Right lobe of liver (tissue), 6 donors: ENCODE measurements around the gene BCL11B. TPM values are rescaled to one million over a fixed set of nuclear protein-coding genes. Genes with fewer than 3 reads are reported as not detected.

Source experiments
- ATAC-seq, 4 donors: fragments of 200-7000 bp; cut with Tn5 transposase; one replicate each; pipeline ENCODE4 v1.9.1; 2020; ENCODE audit warnings: mild to moderate bottlenecking in 4 of 4, moderate library complexity in 4 of 4
- DNase-seq, 3 donors: peaks; one replicate each; pipeline ENCODE4 v3.0.0-alpha.2; 2020
- H3K27ac ChIP-seq, 3 donors: fragments of 200-600 bp; one replicate each; pipeline ENCODE4 v1.8.0; 2022
- H3K27me3 ChIP-seq, 2 donors: fragments of 200-600 bp; one replicate each; pipeline ENCODE4 v1.8.0; 2022
- H3K36me3 ChIP-seq, 4 donors: fragments of 200-600 bp; sonication (generic) in 1 of 4; one replicate each; pipeline versions ENCODE4 v1.5.1 to v1.8.0; 2017 to 2022; ENCODE audit warnings: control low read depth in 1 of 4
- H3K4me1 ChIP-seq, 4 donors: fragments of 200-600 bp; sonication (generic) in 1 of 4; one replicate each; pipeline versions ENCODE4 v1.5.1 to v1.8.0; 2017 to 2022; ENCODE audit warnings: control low read depth in 1 of 4
- H3K4me3 ChIP-seq, 3 donors: fragments of 200-600 bp; one replicate each; pipeline ENCODE4 v1.8.0; 2022
- H3K9me3 ChIP-seq, 4 donors: fragments of 200-600 bp; sonication (generic) in 1 of 4; one replicate each; pipeline versions ENCODE4 v1.5.1 to v1.8.0; 2017 to 2022; ENCODE audit warnings: control low read depth in 1 of 4
- CTCF ChIP-seq, 4 donors: fragments of 200-600 bp in 3 of 4; fragments of 450-650 bp in 1 of 4; IDR thresholded peaks; one replicate each; pipeline versions ENCODE4 v1.5.1 to v1.8.0; 2016 to 2022; ENCODE audit warnings: antibody characterized with exemption in 4 of 4, mild to moderate bottlenecking in 2 of 4
- POLR2A ChIP-seq: fragments of 450-650 bp; IDR thresholded peaks from one replicate; pipeline ENCODE4 v1.6.1; 2017; ENCODE audit warnings: antibody characterized with exemption, mild to moderate bottlenecking
- WGBS: methylation state at CpG from one replicate; pipeline ENCODE4 v1.1.6; 2018; ENCODE audit warnings: low coverage, low lambda C conversion rate; ENCODE audit not compliant: insufficient coverage; ENCODE audit errors: missing lambda C conversion rate; 5-methylcytosine and 5-hydroxymethylcytosine counted together
- intact Hi-C, 2 donors: fragments of 100-400 bp; cut with DNase I; formaldehyde crosslinking; loops; one replicate each; pipeline versions ENCODE4 v1.11.2 to v1.14.1; 2022
- total RNA-seq, 6 experiments: library from RNA; depleted of rRNA in 2 of 6; stranded (reverse); fragments of >200 nt in 2 of 6; fragmentation: NEBNext Ultra II Directional in 3 of 6; extraction: Animal tissue kit (Norgen Biotek cat#: 25700) in 3 of 6; gene quantifications; one replicate each; pipeline versions ENCODE4 v1.1.0 to v1.2.4, GENCODE V29; 2016 to 2023
- donor health status: DM: no; HTN: yes; CAD: no.
- donor health status: DM: no; HTN: no; CAD: no.
- donor health status: DM: no; HTN: no; CAD: no.
- donor health status: DM: no; HTN: yes; CAD: no.
- donor health status: DM: no; HTN: yes; CAD: no.

Gene BCL11B
- total RNA-seq, 6 experiments from 2014 or later, result 0.04 to 0.61 (median 0.24) TPM

GRCh38 chr14:99238216-99238615 lies 33.8 kb downstream of the BCL11B start:
- Histone ChIP-seq H3K4me1 (no peaks in the 10 kb centered on the region), H3K36me3 (no peaks in the 10 kb centered on the region), H3K4me3 (no peak overlapping the region), H3K9me3 (no peaks in the 10 kb centered on the region), H3K27me3 (no peaks in the 10 kb centered on the region), H3K27ac (no peak overlapping the region)
- no peak for ATAC-seq
- TF ChIP-seq POLR2A, result no peak
- no peak for TF ChIP-seq CTCF (IDR thresholded peaks at IDR 0.05)
- intact Hi-C loops, result no loop called here
- no peak for DNase-seq
- WGBS, result 59% methylated on average over 4 of the region's 6 CpGs

DNA sequence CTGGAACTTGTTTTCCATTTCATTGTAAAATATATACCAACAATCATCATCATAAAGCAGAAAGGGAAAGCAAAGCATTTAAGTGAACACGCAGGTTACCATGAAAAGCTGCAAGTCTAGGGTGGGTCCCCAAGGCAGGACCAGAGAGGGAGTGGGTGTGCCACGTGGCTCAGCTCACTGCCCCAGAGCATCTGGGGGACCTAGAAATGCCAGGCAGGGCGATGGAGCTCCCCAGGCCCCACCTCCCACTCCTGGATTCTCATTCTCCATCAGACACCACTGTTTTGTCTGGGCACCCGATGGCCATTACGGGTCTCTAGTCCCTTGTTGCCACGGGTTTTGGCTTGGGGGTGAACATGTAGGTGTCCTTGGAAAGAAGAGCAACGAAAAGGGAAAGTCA lies 34.7 kb downstream of the BCL11B start:
- WGBS, result 13% methylated on average over 4 of the region's 7 CpGs
- intact Hi-C loops, result no loop called here
- no peak for ATAC-seq
- Histone ChIP-seq H3K27me3 (no peaks in the 10 kb centered on the region), H3K36me3 (no peaks in the 10 kb centered on the region), H3K27ac (no peak overlapping the region), H3K9me3 (no peaks in the 10 kb centered on the region), H3K4me1 (no peaks in the 10 kb centered on the region), H3K4me3 (no peak overlapping the region)
- no peak for TF ChIP-seq CTCF (IDR thresholded peaks at IDR 0.05)
- TF ChIP-seq POLR2A, result no peak
- DNase-seq, result no peak

DNA sequence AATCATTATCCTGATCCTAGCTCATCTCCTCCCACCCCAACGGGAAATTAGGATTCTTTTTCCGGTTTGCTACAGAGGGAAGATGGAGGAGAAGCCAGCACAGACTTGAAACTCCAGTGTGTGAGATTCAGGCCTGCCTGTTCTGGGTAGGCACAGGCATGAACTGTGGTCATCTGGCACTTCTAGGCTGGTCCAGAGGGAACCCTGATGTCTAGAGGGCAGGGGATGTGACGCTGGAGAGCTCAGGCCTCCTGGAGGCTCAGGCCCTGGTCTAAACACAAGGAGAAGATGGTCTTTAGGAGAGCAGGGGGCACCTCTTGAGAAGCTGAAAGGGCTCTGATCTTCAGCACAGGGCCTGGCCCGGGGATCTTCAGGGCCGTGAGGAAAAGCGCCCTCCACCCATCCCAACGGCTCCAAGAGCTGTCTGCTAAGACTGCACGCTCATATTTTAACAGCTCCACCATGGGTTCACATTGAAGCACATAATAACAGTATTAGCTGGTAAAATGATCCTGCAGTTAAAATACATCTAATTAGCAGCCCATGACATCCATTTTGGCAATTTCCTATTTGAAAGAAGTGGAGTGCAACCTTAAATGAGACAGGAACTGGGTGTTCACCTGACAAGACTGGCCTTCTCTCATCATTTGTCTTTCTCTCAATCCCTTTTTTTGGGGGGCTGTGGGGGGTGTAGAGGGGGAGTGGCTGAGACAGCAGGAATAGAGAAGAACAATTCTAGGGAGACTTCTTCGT lies 35.4 kb downstream of the BCL11B start:
- WGBS, result 43% methylated on average over 4 of the region's 9 CpGs
- no peaks in the 10 kb centered on the region for H3K36me3 ChIP-seq
- no peaks in the 10 kb centered on the region for H3K27me3 ChIP-seq
- H3K27ac ChIP-seq, result no peak overlapping the region
- ATAC-seq (no peak), DNase-seq (no peak)
- no peaks in the 10 kb centered on the region for H3K9me3 ChIP-seq
- H3K4me3 ChIP-seq, result no peak overlapping the region
- no peak for TF ChIP-seq CTCF (IDR thresholded peaks at IDR 0.05)
- TF ChIP-seq POLR2A, result no peak
- H3K4me1 ChIP-seq, result no peaks in the 10 kb centered on the region
- intact Hi-C loops, result no loop called here

DNA sequence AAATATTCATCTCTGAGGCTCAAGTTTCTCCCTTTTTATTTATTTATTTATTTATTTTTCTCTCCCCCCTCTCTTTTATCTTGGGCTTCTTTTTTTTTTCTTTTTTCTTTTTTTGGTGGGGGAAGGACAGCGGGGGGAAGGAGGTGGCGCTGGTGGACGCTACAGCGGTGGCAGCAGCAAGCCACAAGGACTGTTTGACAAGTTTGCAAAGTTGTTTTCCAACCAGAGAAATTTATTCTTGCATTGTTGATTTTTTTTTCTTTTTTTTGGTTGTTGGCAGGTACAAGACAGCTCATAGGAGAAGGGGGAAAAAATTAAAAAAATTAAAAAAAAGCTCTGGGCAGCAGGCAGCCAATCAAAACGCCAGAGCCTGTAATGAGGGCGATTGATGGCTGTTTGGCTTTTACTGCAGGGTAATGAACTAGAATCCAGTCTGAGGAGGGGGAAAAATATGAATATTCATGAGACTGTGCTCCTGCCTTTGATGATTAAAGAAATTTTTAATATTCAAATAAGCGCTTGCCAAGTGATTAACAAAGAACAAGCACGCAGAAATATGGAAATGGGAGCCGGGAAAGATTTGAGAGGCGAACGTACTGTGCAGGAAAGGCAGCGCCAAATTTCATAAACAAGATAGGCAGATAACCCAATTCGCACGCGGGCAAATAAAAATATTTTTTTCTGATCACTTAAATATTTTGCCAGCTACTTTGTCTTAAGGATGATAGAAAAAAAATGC lies 36.2 kb downstream of the BCL11B start:
- Histone ChIP-seq H3K4me1 (no peaks in the 10 kb centered on the region), H3K4me3 (no peak overlapping the region), H3K36me3 (no peaks in the 10 kb centered on the region), H3K27me3 (no peaks in the 10 kb centered on the region), H3K27ac (no peak overlapping the region), H3K9me3 (no peaks in the 10 kb centered on the region)
- 37% methylated on average over 15 of the region's 15 CpGs for WGBS
- TF ChIP-seq CTCF (IDR thresholded peaks at IDR 0.05), result no peak
- TF ChIP-seq POLR2A, result no peak
- intact Hi-C loops, result no loop called here
- DNase-seq, result no peak
- no peak for ATAC-seq
